Natural killer cell (primary cell): Measurements from ENCODE around the gene GIGYF2. TPM values are rescaled to one million over a fixed set of nuclear protein-coding genes. Genes with fewer than 3 reads are reported as not detected.

Experiments
- ATAC-seq, 3 donors: fragments of 150-1000 bp in 2 of 3; fragments of 200-7000 bp in 1 of 3; cut with Tn5 transposase; 1 replicate in 1 of 3; 2 replicates in 2 of 3; pipeline ENCODE4 v1.10.0; 2021; ENCODE audit warnings: mild to moderate bottlenecking in 2 of 3, moderate library complexity in 2 of 3
- DNase-seq, 2 donors: peaks; one replicate each; pipeline versions ENCODE4 v3.0.0 to v3.0.0-alpha.2; 2013 to 2021; ENCODE audit warnings: mixed read lengths in 1 of 2
- H3K27ac ChIP-seq: one replicate; pipeline ENCODE4 v1.5.1; 2013; ENCODE audit warnings: mild to moderate bottlenecking, low read length
- H3K27me3 ChIP-seq: one replicate; pipeline ENCODE4 v1.6.1; 2013; ENCODE audit warnings: low read length; ENCODE audit not compliant: control insufficient read depth, insufficient read depth
- H3K36me3 ChIP-seq: one replicate; pipeline ENCODE4 v1.6.1; 2013; ENCODE audit warnings: low read length; ENCODE audit not compliant: control insufficient read depth, insufficient read depth
- H3K4me1 ChIP-seq: one replicate; pipeline ENCODE4 v1.6.1; 2013; ENCODE audit warnings: low read length; ENCODE audit not compliant: control insufficient read depth, insufficient read depth
- H3K4me3 ChIP-seq: one replicate; pipeline ENCODE4 v1.5.1; 2013; ENCODE audit warnings: low read length
- H3K9me3 ChIP-seq: one replicate; pipeline ENCODE4 v1.6.1; 2013; ENCODE audit warnings: low read length; ENCODE audit not compliant: control insufficient read depth, insufficient read depth
- H3K27ac Mint-ChIP-seq, 2 donors: one replicate each; pipeline ENCODE4 v1.8.0; 2022; ENCODE audit warnings: mild to moderate bottlenecking in 2 of 2, mixed read lengths in 2 of 2, moderate library complexity in 1 of 2
- H3K27me3 Mint-ChIP-seq, 2 donors: one replicate each; pipeline ENCODE4 v1.8.0; 2022; ENCODE audit warnings: low read depth in 2 of 2, mixed read lengths in 2 of 2
- H3K36me3 Mint-ChIP-seq: one replicate; pipeline ENCODE4 v1.8.0; 2022; ENCODE audit warnings: mixed read lengths
- H3K4me1 Mint-ChIP-seq, 2 donors: one replicate each; pipeline ENCODE4 v1.8.0; 2022; ENCODE audit warnings: mixed read lengths in 2 of 2
- H3K4me3 Mint-ChIP-seq: one replicate; pipeline ENCODE4 v1.8.0; 2022; ENCODE audit warnings: mild to moderate bottlenecking, moderate library complexity, mixed read lengths
- H3K9me3 Mint-ChIP-seq, 2 donors: one replicate each; pipeline ENCODE4 v1.8.0; 2022; ENCODE audit warnings: mixed read lengths in 2 of 2
- WGBS: methylation state at CpG from one replicate; pipeline ENCODE4 v1.1.7; 2013; ENCODE audit warnings: missing lambda C conversion rate; ENCODE audit not compliant: insufficient coverage; 5-methylcytosine and 5-hydroxymethylcytosine counted together
- intact Hi-C: fragments of 100-400 bp; cut with micrococcal nuclease; formaldehyde crosslinking; loops from one replicate; pipeline ENCODE4 v1.14.2; 2022
- total RNA-seq, 4 donors: library from RNA; stranded (reverse); fragments of 120-200 nt in 1 of 4; gene quantifications; one replicate each; pipeline versions ENCODE4 v1.2.3 to v1.2.4, GENCODE V29; 2013 to 2022
- TF ChIP-seq, protein P1 (sequence below): fragments of 200-600 bp; IDR thresholded peaks from one replicate; pipeline ENCODE4 v1.8.0; 2022; ENCODE audit warnings: antibody characterized with exemption

The GIGYF2 gene
- total RNA-seq, 3 donors from 2014 or later (not counting 1 experiment from before 2014, with no cell fraction given) = 73.6 to 85.3 (median 80.1) TPM

DNA sequence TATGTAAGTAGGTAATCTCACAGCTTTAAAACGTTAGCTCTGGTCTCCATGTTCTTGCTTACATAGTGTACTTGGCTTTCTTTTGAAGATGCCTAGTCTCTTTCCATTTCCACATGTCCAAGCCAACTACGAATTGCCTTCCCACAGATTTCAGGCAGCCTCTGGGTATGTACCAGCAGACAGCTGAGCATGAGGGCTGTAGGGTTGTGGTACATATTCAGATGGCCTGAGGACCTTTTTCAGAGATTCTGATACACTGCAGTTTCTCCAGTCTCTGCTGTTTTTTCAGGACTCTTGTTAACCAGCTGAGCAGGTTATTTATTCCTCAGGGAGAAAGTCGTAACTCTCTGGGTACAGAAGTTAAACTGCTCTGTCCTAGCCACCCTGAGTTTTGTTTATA is 82.3 kb downstream of the GIGYF2 start:
- 89% methylated on average over 2 of the region's 3 CpGs for WGBS
- no peaks in the 10 kb centered on the region for H3K36me3 Mint-ChIP-seq

DNA sequence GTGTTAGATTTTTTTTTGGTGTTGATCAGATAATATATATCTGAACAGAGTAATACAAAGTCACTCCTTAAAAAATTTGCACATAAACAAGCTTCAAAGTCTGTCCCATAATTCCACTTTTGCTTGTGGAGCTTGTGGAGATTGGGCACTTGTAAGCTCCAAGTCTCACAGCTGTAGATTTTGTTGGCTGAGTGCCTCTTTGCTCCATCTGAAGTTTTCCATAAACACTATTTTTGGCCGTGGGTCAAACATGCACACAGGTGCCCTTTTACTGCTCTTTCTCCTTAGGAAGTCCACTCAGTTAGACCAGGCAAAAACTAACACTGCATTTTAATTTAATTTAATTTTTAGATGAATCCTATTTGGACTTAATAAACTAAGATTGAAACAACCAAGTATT is 82.8 kb downstream of the GIGYF2 start:
- Mint-ChIP-seq H3K27ac (no peak overlapping the region), H3K9me3 (no peaks in the 10 kb centered on the region), H3K27me3 (no peaks in the 10 kb centered on the region), H3K4me3 (no peak overlapping the region), H3K36me3 (no peaks in the 10 kb centered on the region), H3K4me1 (no peaks in the 10 kb centered on the region)
- DNase-seq (no peak), ATAC-seq (no peak)
- Histone ChIP-seq H3K36me3 (peaks cover 13% of the 10 kb centered on the region), H3K4me1 (no peaks in the 10 kb centered on the region), H3K27ac (no peak overlapping the region), H3K4me3 (no peak overlapping the region), H3K27me3 (no peaks in the 10 kb centered on the region), H3K9me3 (no peaks in the 10 kb centered on the region)
- WGBS = 100% methylated on average over 1 of the region's 1 CpG
- intact Hi-C loops = no loop called here
- TF ChIP-seq, protein P1, sequence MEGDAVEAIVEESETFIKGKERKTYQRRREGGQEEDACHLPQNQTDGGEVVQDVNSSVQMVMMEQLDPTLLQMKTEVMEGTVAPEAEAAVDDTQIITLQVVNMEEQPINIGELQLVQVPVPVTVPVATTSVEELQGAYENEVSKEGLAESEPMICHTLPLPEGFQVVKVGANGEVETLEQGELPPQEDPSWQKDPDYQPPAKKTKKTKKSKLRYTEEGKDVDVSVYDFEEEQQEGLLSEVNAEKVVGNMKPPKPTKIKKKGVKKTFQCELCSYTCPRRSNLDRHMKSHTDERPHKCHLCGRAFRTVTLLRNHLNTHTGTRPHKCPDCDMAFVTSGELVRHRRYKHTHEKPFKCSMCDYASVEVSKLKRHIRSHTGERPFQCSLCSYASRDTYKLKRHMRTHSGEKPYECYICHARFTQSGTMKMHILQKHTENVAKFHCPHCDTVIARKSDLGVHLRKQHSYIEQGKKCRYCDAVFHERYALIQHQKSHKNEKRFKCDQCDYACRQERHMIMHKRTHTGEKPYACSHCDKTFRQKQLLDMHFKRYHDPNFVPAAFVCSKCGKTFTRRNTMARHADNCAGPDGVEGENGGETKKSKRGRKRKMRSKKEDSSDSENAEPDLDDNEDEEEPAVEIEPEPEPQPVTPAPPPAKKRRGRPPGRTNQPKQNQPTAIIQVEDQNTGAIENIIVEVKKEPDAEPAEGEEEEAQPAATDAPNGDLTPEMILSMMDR = no peak

More for the DNA sequence above, 82.3 kb downstream of the GIGYF2 start:
- no peak for ATAC-seq
- H3K36me3 ChIP-seq = peaks cover 15% of the 10 kb centered on the region
- no peak overlapping the region for H3K4me3 ChIP-seq
- H3K4me1 ChIP-seq = no peaks in the 10 kb centered on the region
- H3K27ac Mint-ChIP-seq = no peak overlapping the region
- H3K9me3 ChIP-seq = no peaks in the 10 kb centered on the region
- H3K4me3 Mint-ChIP-seq = no peak overlapping the region
- no peaks in the 10 kb centered on the region for H3K27me3 Mint-ChIP-seq
- intact Hi-C loops = no loop called here
- H3K9me3 Mint-ChIP-seq = no peaks in the 10 kb centered on the region
- TF ChIP-seq, protein P1 = no peak
- no peaks in the 10 kb centered on the region for H3K27me3 ChIP-seq
- no peaks in the 10 kb centered on the region for H3K4me1 Mint-ChIP-seq
- no peak overlapping the region for H3K27ac ChIP-seq
- no peak for DNase-seq

DNA sequence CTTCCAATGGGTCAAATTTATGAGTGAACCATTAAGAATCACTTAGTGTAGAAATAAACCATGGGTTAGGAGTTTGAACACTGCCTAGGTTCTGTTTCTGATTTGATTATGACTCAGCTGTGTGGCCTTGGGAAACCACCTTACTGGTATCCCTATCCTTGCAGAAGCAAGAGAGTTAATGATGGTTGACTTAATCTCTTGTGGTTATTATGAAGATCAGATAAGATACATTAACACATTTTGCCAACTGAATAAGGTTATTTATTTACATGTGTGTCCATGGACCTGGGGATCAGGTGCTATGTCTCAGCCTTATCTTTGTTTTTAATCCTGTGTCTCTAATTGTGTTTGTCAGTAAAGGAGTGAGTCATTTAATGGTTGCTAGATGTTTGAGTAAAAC is 84.6 kb downstream of the GIGYF2 start:
- Mint-ChIP-seq H3K9me3 (no peaks in the 10 kb centered on the region), H3K4me1 (no peaks in the 10 kb centered on the region), H3K4me3 (no peak overlapping the region), H3K27me3 (no peaks in the 10 kb centered on the region), H3K27ac (peak overlapping the region in 1 of 2 donors; percentile 57), H3K36me3 (no peaks in the 10 kb centered on the region)
- Histone ChIP-seq H3K36me3 (peaks cover 14% of the 10 kb centered on the region), H3K9me3 (no peaks in the 10 kb centered on the region), H3K4me1 (no peaks in the 10 kb centered on the region), H3K4me3 (no peak overlapping the region), H3K27ac (no peak overlapping the region), H3K27me3 (no peaks in the 10 kb centered on the region)
- peak in 1 of 2 donors; percentile 26 for DNase-seq
- intact Hi-C loops = no loop called here
- peak; percentile 43 to 65 (median 57) for ATAC-seq
- TF ChIP-seq, protein P1 = no peak

DNA sequence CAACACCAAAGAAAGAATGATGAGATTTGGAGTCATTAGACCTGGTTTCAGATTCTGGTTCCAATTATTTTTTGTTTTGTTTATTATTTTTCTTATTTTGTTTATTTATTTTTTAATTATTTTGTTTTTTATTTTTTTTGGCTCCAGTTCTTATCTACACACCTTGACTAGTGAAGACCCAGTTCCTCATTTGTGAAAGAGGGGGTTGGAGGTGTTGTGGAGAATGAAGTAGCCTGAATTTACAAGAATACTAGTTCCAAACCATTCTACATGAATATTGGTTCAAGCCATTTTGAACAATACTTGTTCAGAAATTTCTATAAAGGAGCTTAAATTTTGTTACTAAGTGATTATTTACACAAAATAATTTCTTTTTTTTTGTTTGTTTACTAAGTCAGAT is 86.1 kb downstream of the GIGYF2 start:
- Mint-ChIP-seq H3K27ac (peak overlapping the region in 1 of 2 donors; percentile 26), H3K4me1 (no peaks in the 10 kb centered on the region), H3K36me3 (no peaks in the 10 kb centered on the region), H3K4me3 (no peak overlapping the region), H3K9me3 (no peaks in the 10 kb centered on the region), H3K27me3 (no peaks in the 10 kb centered on the region)
- no peaks in the 10 kb centered on the region for H3K27me3 ChIP-seq
- DNase-seq (no peak), ATAC-seq (no peak)
- no peaks in the 10 kb centered on the region for H3K4me1 ChIP-seq
- H3K27ac ChIP-seq = no peak overlapping the region
- TF ChIP-seq, protein P1 = no peak
- H3K36me3 ChIP-seq = peaks cover 25% of the 10 kb centered on the region
- intact Hi-C loops = no loop called here
- no peaks in the 10 kb centered on the region for H3K9me3 ChIP-seq
- H3K4me3 ChIP-seq = no peak overlapping the region
